HG02870 (cell line): Measurements from ENCODE around the gene CYP21A2.

Experiments used
- ATAC-seq: cut with Tn5 transposase; IDR thresholded peaks from one replicate; pipeline ENCODE4 v1.9.1; 2021; ENCODE audit warnings: mild to moderate bottlenecking, moderate library complexity; ENCODE audit not compliant: unreplicated experiment

The CYP21A2 gene

GRCh38 chr6:32081168-32081990 is 43.2 kb downstream of the CYP21A2 start:
- ATAC-seq, result no peak

- no peak for ATAC-seq
These were observed 44.3 kb downstream of the CYP21A2 start for GRCh38 chr6:32082478-32082877.

DNA sequence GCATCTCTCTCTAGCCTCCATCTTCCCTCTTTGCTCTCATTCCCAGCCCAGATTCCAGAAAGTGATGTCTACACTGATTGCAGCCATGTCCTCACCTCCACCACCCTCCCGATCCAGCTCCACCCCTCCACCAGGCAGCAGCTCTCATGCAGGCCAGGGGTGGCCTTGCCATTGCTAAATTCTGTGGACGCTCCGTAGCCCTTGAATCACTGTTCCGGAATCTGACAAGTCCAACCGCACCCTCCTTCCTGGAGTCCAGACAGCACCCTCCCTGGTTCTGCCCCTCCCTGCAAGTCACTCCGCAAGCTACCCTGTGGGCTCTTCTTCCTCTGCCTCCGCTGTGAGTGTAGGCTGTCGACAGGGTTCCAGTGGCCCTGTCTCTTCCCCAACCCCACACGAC is 44.7 kb downstream of the CYP21A2 start:
- no peak for ATAC-seq

- ATAC-seq, result no peak
These were observed 45.9 kb downstream of the CYP21A2 start for GRCh38 chr6:32083812-32084768.

GRCh38 chr6:32084780-32085179 is 46.6 kb downstream of the CYP21A2 start:
- no peak for ATAC-seq

- no peak for ATAC-seq
These were observed 47.7 kb downstream of the CYP21A2 start for GRCh38 chr6:32085759-32086459.

- peak; percentile 60 for ATAC-seq
These were observed 48.7 kb downstream of the CYP21A2 start for GRCh38 chr6:32086661-32087573.

GRCh38 chr6:32087574-32088486 is 49.6 kb downstream of the CYP21A2 start:
- ATAC-seq, result no peak

GRCh38 chr6:32088487-32089049 is 50.4 kb downstream of the CYP21A2 start:
- no peak for ATAC-seq

DNA sequence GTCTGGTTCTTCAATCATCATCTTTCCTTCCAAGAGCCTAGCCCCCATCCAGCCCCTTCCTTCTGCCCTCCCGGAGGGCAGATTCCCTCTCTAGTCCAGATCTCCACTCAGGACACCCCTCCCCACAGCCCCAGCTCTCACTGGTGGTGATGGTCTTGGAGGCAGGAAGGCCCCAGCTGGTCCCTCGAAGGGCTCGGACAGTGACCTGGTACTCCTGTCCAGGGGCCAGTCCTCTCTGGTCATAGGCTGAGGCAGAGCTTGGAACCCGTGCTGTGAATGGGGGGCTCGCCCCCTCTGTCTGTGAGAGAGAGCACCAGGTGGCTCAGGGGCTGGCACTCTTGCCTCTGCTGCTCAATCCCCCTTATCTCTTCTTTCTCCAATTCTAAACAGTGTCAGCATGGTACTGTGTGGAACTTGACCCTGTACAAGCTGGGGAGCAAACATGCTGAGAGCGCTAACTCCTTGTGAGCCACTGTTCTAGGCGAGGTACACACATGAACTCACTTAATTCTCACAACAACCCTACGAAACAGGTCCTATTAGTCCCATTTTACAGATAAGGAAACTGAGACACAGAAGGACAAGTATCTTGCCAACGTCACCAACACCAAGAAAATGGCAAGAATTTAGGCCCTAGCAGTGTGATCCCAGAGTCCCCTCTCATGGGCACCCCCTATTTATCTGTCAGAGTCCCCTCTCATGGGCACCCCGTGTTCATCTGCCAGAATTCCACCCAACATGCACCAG is 51.0 kb downstream of the CYP21A2 start:
- ATAC-seq, result no peak
